ENCODE data around the gene GATA3. TPM values are rescaled to one million over a fixed set of nuclear protein-coding genes. Genes with fewer than 3 reads are reported as not detected.

GATA3 gene
- total RNA-seq, 1 donor from 2014 or later, result 0.52 TPM

DNA sequence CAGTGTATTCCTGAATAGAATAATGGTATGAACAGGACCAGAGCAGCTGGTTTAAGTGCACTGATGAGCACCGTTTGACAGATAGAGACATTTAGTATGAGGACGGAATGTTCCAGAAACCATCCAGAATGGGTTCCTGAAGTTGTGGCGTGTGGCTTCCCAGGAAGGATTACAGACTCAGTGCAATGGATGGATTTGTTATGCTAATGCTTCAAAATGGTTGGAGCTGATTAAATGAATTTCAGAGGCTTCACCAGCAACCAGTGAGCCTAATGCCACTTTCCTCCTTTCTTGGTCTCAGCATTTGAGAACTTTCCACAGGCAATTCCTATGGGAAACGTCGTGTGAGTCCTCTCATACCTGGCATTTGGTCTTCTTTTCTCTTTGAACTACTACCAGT is 9.9 kb downstream of the GATA3 start:
- H3K27me3 ChIP-seq (ENCODE audit: control insufficient read depth in 3 of 3, insufficient read depth in 3 of 3, low read length in 3 of 3), result peaks cover 44 to 50% (median 45%) of the 10 kb centered on the region in 3 donors
- H3K4me3 ChIP-seq (ENCODE audit: low read length in 3 of 3), result no peak overlapping the region
- no peaks in the 10 kb centered on the region for H3K9me3 ChIP-seq (ENCODE audit: control insufficient read depth in 3 of 3, low read length in 3 of 3)
- H3K27ac ChIP-seq (ENCODE audit: low read depth, low read length), result no peak overlapping the region
- peaks cover 0 to 7% (median 0%) of the 10 kb centered on the region in 3 donors for H3K4me1 ChIP-seq (ENCODE audit: control insufficient read depth in 3 of 3, insufficient read depth in 3 of 3, low read length in 3 of 3)
- peaks cover 0 to 1% (median 0%) of the 10 kb centered on the region in 3 donors for H3K36me3 ChIP-seq (ENCODE audit: control insufficient read depth in 3 of 3, insufficient read depth in 3 of 3, low read length in 3 of 3)
- H3K9ac ChIP-seq (ENCODE audit: low read depth in 1 of 3, low read length in 3 of 3), result no peak overlapping the region

GRCh38 chr10:8065651-8066050 is 11.2 kb downstream of the GATA3 start:
- peaks cover 0 to 3% (median 0%) of the 10 kb centered on the region in 3 donors for H3K36me3 ChIP-seq (ENCODE audit: control insufficient read depth in 3 of 3, insufficient read depth in 3 of 3, low read length in 3 of 3)
- H3K27ac ChIP-seq (ENCODE audit: low read depth, low read length), result no peak overlapping the region
- no peaks in the 10 kb centered on the region for H3K9me3 ChIP-seq (ENCODE audit: control insufficient read depth in 3 of 3, low read length in 3 of 3)
- peaks cover 0 to 2% (median 0%) of the 10 kb centered on the region in 3 donors for H3K4me1 ChIP-seq (ENCODE audit: control insufficient read depth in 3 of 3, insufficient read depth in 3 of 3, low read length in 3 of 3)
- H3K4me3 ChIP-seq (ENCODE audit: low read length in 3 of 3), result no peak overlapping the region
- peaks cover 33 to 48% (median 36%) of the 10 kb centered on the region in 3 donors for H3K27me3 ChIP-seq (ENCODE audit: control insufficient read depth in 3 of 3, insufficient read depth in 3 of 3, low read length in 3 of 3)
- H3K9ac ChIP-seq (ENCODE audit: low read depth in 1 of 3, low read length in 3 of 3), result no peak overlapping the region

DNA sequence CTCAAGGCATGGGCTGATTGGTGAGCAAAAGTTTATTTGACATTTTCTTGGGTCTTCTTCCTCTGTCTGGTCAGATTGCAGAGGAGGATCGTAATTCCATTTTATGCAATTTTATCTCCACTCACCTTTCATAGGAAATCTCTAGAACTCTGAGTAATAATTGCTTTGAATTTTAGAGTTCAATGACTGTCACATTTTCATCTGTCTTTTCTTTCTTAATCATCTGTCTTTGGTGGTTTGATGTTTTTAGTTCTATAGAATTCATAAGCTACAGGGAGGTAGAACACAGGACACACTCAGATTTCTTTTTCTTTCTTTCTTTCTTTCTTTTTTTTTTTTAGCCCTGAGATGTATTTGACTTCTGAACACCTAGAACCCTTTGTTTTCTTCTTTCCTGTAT is 11.6 kb downstream of the GATA3 start:
- Histone ChIP-seq H3K27ac (ENCODE audit: low read depth, low read length) (no peak overlapping the region), H3K27me3 (ENCODE audit: control insufficient read depth in 3 of 3, insufficient read depth in 3 of 3, low read length in 3 of 3) (peaks cover 28 to 46% (median 32%) of the 10 kb centered on the region in 3 donors), H3K9me3 (ENCODE audit: control insufficient read depth in 3 of 3, low read length in 3 of 3) (no peaks in the 10 kb centered on the region), H3K36me3 (ENCODE audit: control insufficient read depth in 3 of 3, insufficient read depth in 3 of 3, low read length in 3 of 3) (peaks cover 0 to 3% (median 0%) of the 10 kb centered on the region in 3 donors), H3K4me1 (ENCODE audit: control insufficient read depth in 3 of 3, insufficient read depth in 3 of 3, low read length in 3 of 3) (peaks cover 0 to 2% (median 0%) of the 10 kb centered on the region in 3 donors), H3K9ac (ENCODE audit: low read depth in 1 of 3, low read length in 3 of 3) (no peak overlapping the region), H3K4me3 (ENCODE audit: low read length in 3 of 3) (no peak overlapping the region)

DNA sequence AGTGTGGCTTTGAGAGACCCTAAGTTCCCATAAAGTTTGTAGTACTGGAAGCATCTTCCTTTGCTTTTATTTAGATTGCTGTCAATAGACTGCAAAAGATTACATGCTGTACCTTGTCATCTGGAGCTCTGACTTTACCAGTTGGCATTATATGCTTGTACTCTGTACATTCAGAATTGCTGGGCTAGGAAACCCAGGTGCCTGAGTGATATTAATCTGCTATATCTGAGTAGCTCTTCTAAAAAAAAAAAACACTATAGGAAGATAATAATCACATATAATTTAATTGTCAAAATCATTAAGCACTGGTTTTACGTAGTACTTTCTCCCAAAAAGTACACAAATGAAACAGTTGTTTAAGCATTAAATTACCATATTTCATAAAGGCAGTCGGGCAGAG is 12.3 kb downstream of the GATA3 start:
- peaks cover 22 to 45% (median 31%) of the 10 kb centered on the region in 3 donors for H3K27me3 ChIP-seq (ENCODE audit: control insufficient read depth in 3 of 3, insufficient read depth in 3 of 3, low read length in 3 of 3)
- no peak overlapping the region for H3K9ac ChIP-seq (ENCODE audit: low read depth in 1 of 3, low read length in 3 of 3)
- no peak overlapping the region for H3K4me3 ChIP-seq (ENCODE audit: low read length in 3 of 3)
- H3K27ac ChIP-seq (ENCODE audit: low read depth, low read length), result no peak overlapping the region
- H3K36me3 ChIP-seq (ENCODE audit: control insufficient read depth in 3 of 3, insufficient read depth in 3 of 3, low read length in 3 of 3), result peaks cover 0 to 3% (median 0%) of the 10 kb centered on the region in 3 donors
- H3K9me3 ChIP-seq (ENCODE audit: control insufficient read depth in 3 of 3, low read length in 3 of 3), result no peaks in the 10 kb centered on the region
- H3K4me1 ChIP-seq (ENCODE audit: control insufficient read depth in 3 of 3, insufficient read depth in 3 of 3, low read length in 3 of 3), result peaks cover 0 to 2% (median 0%) of the 10 kb centered on the region in 3 donors

- Histone ChIP-seq H3K27me3 (ENCODE audit: control insufficient read depth in 3 of 3, insufficient read depth in 3 of 3, low read length in 3 of 3) (peaks cover 7 to 27% (median 25%) of the 10 kb centered on the region in 3 donors), H3K27ac (ENCODE audit: low read depth, low read length) (no peak overlapping the region), H3K4me1 (ENCODE audit: control insufficient read depth in 3 of 3, insufficient read depth in 3 of 3, low read length in 3 of 3) (peaks cover 0 to 2% (median 0%) of the 10 kb centered on the region in 3 donors), H3K36me3 (ENCODE audit: control insufficient read depth in 3 of 3, insufficient read depth in 3 of 3, low read length in 3 of 3) (peaks cover 0 to 3% (median 0%) of the 10 kb centered on the region in 3 donors), H3K9ac (ENCODE audit: low read depth in 1 of 3, low read length in 3 of 3) (no peak overlapping the region), H3K9me3 (ENCODE audit: control insufficient read depth in 3 of 3, low read length in 3 of 3) (no peaks in the 10 kb centered on the region), H3K4me3 (ENCODE audit: low read length in 3 of 3) (no peak overlapping the region)
Observed at GRCh38 chr10:8069108-8069507, 14.6 kb downstream of the GATA3 start.

DNA sequence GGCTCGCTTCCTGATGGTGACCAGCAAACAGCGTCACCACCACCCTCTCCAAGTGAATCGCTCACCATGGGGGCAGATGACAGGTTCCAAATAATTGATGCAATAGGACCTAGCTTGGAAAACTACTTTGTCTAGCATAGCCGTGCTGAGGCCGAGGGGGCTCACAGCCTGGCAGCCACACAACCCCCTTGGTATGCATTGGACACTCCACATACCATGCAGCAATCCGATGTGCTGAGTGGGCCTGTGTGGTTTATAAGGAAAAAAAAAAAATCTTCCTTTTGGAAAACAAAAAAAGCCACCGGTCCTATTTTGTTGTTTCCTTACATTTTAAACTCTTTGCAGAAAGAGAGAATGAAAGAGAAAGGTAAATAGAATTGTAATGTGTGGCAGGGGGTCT is 15.1 kb downstream of the GATA3 start:
- Histone ChIP-seq H3K9ac (ENCODE audit: low read depth in 1 of 3, low read length in 3 of 3) (no peak overlapping the region), H3K36me3 (ENCODE audit: control insufficient read depth in 3 of 3, insufficient read depth in 3 of 3, low read length in 3 of 3) (peaks cover 0 to 3% (median 0%) of the 10 kb centered on the region in 3 donors), H3K27ac (ENCODE audit: low read depth, low read length) (no peak overlapping the region), H3K4me3 (ENCODE audit: low read length in 3 of 3) (no peak overlapping the region), H3K9me3 (ENCODE audit: control insufficient read depth in 3 of 3, low read length in 3 of 3) (no peaks in the 10 kb centered on the region), H3K4me1 (ENCODE audit: control insufficient read depth in 3 of 3, insufficient read depth in 3 of 3, low read length in 3 of 3) (no peaks in the 10 kb centered on the region), H3K27me3 (ENCODE audit: control insufficient read depth in 3 of 3, insufficient read depth in 3 of 3, low read length in 3 of 3) (peaks cover 7 to 24% (median 20%) of the 10 kb centered on the region in 3 donors)

- Histone ChIP-seq H3K9ac (ENCODE audit: low read depth in 1 of 3, low read length in 3 of 3) (no peak overlapping the region), H3K9me3 (ENCODE audit: control insufficient read depth in 3 of 3, low read length in 3 of 3) (no peaks in the 10 kb centered on the region), H3K4me1 (ENCODE audit: control insufficient read depth in 3 of 3, insufficient read depth in 3 of 3, low read length in 3 of 3) (no peaks in the 10 kb centered on the region), H3K36me3 (ENCODE audit: control insufficient read depth in 3 of 3, insufficient read depth in 3 of 3, low read length in 3 of 3) (peaks cover 0 to 3% (median 0%) of the 10 kb centered on the region in 3 donors), H3K4me3 (ENCODE audit: low read length in 3 of 3) (no peak overlapping the region), H3K27me3 (ENCODE audit: control insufficient read depth in 3 of 3, insufficient read depth in 3 of 3, low read length in 3 of 3) (peaks cover 5 to 21% (median 14%) of the 10 kb centered on the region in 3 donors), H3K27ac (ENCODE audit: low read depth, low read length) (no peak overlapping the region)
Observed at GRCh38 chr10:8070440-8070839, 16.0 kb downstream of the GATA3 start.

- Histone ChIP-seq H3K9ac (ENCODE audit: low read depth in 1 of 3, low read length in 3 of 3) (no peak overlapping the region), H3K36me3 (ENCODE audit: control insufficient read depth in 3 of 3, insufficient read depth in 3 of 3, low read length in 3 of 3) (peaks cover 0 to 3% (median 0%) of the 10 kb centered on the region in 3 donors), H3K27me3 (ENCODE audit: control insufficient read depth in 3 of 3, insufficient read depth in 3 of 3, low read length in 3 of 3) (peaks cover 4 to 21% (median 14%) of the 10 kb centered on the region in 3 donors), H3K27ac (ENCODE audit: low read depth, low read length) (no peak overlapping the region), H3K9me3 (ENCODE audit: control insufficient read depth in 3 of 3, low read length in 3 of 3) (no peaks in the 10 kb centered on the region), H3K4me1 (ENCODE audit: control insufficient read depth in 3 of 3, insufficient read depth in 3 of 3, low read length in 3 of 3) (no peaks in the 10 kb centered on the region), H3K4me3 (ENCODE audit: low read length in 3 of 3) (no peak overlapping the region)
Observed at GRCh38 chr10:8071006-8071405, 16.5 kb downstream of the GATA3 start.

- no peaks in the 10 kb centered on the region for H3K9me3 ChIP-seq (ENCODE audit: control insufficient read depth in 3 of 3, low read length in 3 of 3)
- H3K27me3 ChIP-seq (ENCODE audit: control insufficient read depth in 3 of 3, insufficient read depth in 3 of 3, low read length in 3 of 3), result peaks cover 4 to 21% (median 14%) of the 10 kb centered on the region in 3 donors
- H3K36me3 ChIP-seq (ENCODE audit: control insufficient read depth in 3 of 3, insufficient read depth in 3 of 3, low read length in 3 of 3), result peaks cover 0 to 3% (median 0%) of the 10 kb centered on the region in 3 donors
- H3K9ac ChIP-seq (ENCODE audit: low read depth in 1 of 3, low read length in 3 of 3), result no peak overlapping the region
- H3K27ac ChIP-seq (ENCODE audit: low read depth, low read length), result no peak overlapping the region
- no peaks in the 10 kb centered on the region for H3K4me1 ChIP-seq (ENCODE audit: control insufficient read depth in 3 of 3, insufficient read depth in 3 of 3, low read length in 3 of 3)
- H3K4me3 ChIP-seq (ENCODE audit: low read length in 3 of 3), result no peak overlapping the region
Observed at GRCh38 chr10:8071666-8072065, 17.2 kb downstream of the GATA3 start.

DNA sequence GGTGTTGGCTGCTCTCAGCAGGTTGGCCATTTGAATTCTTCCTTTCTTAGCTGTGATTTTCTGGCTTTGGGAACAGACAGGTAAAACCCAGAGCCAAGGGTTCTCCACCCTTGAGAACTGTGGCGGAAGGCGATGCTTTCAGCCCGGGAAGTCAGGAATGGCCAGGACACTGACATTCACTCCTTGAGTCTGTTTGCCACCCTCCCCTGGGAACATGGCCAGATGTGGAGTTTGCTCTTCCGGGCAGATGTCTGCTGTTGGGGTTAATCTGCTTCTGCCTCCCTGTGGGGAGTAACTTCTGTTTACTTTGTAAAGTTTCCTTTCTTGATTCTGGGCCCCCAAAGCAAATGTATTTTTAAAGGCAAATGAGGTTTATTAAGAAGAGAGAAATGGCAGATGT is 17.7 kb downstream of the GATA3 start:
- Histone ChIP-seq H3K27me3 (ENCODE audit: control insufficient read depth in 3 of 3, insufficient read depth in 3 of 3, low read length in 3 of 3) (peaks cover 4 to 21% (median 14%) of the 10 kb centered on the region in 3 donors), H3K36me3 (ENCODE audit: control insufficient read depth in 3 of 3, insufficient read depth in 3 of 3, low read length in 3 of 3) (peaks cover 0 to 3% (median 0%) of the 10 kb centered on the region in 3 donors), H3K4me1 (ENCODE audit: control insufficient read depth in 3 of 3, insufficient read depth in 3 of 3, low read length in 3 of 3) (no peaks in the 10 kb centered on the region), H3K9ac (ENCODE audit: low read depth in 1 of 3, low read length in 3 of 3) (no peak overlapping the region), H3K9me3 (ENCODE audit: control insufficient read depth in 3 of 3, low read length in 3 of 3) (no peaks in the 10 kb centered on the region), H3K4me3 (ENCODE audit: low read length in 3 of 3) (no peak overlapping the region), H3K27ac (ENCODE audit: low read depth, low read length) (no peak overlapping the region)
